Mesenchymal stem cell (in vitro differentiated cells and primary cell): ENCODE results near the gene KIAA0753.

Source experiments
- DNase-seq: peaks from one replicate; pipeline ENCODE4 v3.0.0-alpha.2; 2013
- H2AFZ ChIP-seq: one replicate; pipeline ENCODE4 v1.6.1; 2013; ENCODE audit warnings: low read depth, mild to moderate bottlenecking, control low read depth, inconsistent platforms, low read length, moderate library complexity
- H2AK5ac ChIP-seq: 2 replicates; pipeline ENCODE4 v1.6.1; 2013; ENCODE audit warnings: low read length, moderate library complexity, mild to moderate bottlenecking, inconsistent platforms; ENCODE audit not compliant: severe bottlenecking
- H2BK120ac ChIP-seq: one replicate; pipeline ENCODE4 v1.6.1; 2013; ENCODE audit warnings: low read depth, mild to moderate bottlenecking, inconsistent platforms, low read length, moderate library complexity
- H2BK12ac ChIP-seq, 2 experiments: one replicate each; pipeline ENCODE4 v1.6.1; 2013; ENCODE audit warnings: inconsistent platforms in 2 of 2, low read length in 2 of 2, mild to moderate bottlenecking in 2 of 2, moderate library complexity in 2 of 2, control low read depth in 1 of 2
- H2BK15ac ChIP-seq: one replicate; pipeline ENCODE4 v1.6.1; 2013; ENCODE audit warnings: mild to moderate bottlenecking, low read depth, inconsistent platforms; ENCODE audit not compliant: poor library complexity, severe bottlenecking
- H2BK5ac ChIP-seq: 2 replicates; pipeline ENCODE4 v1.6.1; 2013; ENCODE audit warnings: low read depth, mild to moderate bottlenecking, low read length, control low read depth, inconsistent platforms; ENCODE audit not compliant: poor library complexity, severe bottlenecking
- H3K14ac ChIP-seq, 2 experiments: one replicate each; pipeline ENCODE4 v1.6.1; 2013; ENCODE audit warnings: inconsistent platforms in 2 of 2, low read length in 2 of 2, control low read depth in 1 of 2, mild to moderate bottlenecking in 1 of 2, moderate library complexity in 1 of 2
- H3K18ac ChIP-seq, 2 experiments: one replicate each; pipeline ENCODE4 v1.6.1; 2013; ENCODE audit warnings: inconsistent platforms in 2 of 2, low read length in 2 of 2, control low read depth in 1 of 2, low read depth in 1 of 2, mild to moderate bottlenecking in 1 of 2
- H3K23ac ChIP-seq, 2 experiments: one replicate each; pipeline ENCODE4 v1.6.1; 2013; ENCODE audit warnings: inconsistent platforms in 2 of 2, low read length in 2 of 2, mild to moderate bottlenecking in 2 of 2, moderate library complexity in 2 of 2, control low read depth in 1 of 2
- H3K27ac ChIP-seq: 2 replicates; pipeline ENCODE4 v1.5.1; 2013; ENCODE audit warnings: mild to moderate bottlenecking, moderate library complexity, low read length, control low read depth, inconsistent platforms; ENCODE audit not compliant: poor library complexity, severe bottlenecking
- H3K27me3 ChIP-seq, 2 experiments: 2 replicates each; pipeline versions ENCODE4 v1.6.1 to v1.7.0; 2013; ENCODE audit warnings: low read length in 2 of 2, mild to moderate bottlenecking in 2 of 2, moderate library complexity in 2 of 2, control low read depth in 1 of 2, inconsistent platforms in 1 of 2; ENCODE audit not compliant: control insufficient read depth in 1 of 2, insufficient read depth in 1 of 2
- H3K36me3 ChIP-seq, 2 experiments: 2 replicates each; pipeline versions ENCODE4 v1.6.1 to v1.7.0; 2013; ENCODE audit warnings: low read length in 2 of 2, control low read depth in 1 of 2, inconsistent platforms in 1 of 2, low read depth in 1 of 2, mild to moderate bottlenecking in 1 of 2; ENCODE audit not compliant: insufficient read depth in 2 of 2, control insufficient read depth in 1 of 2
- H3K4ac ChIP-seq, 2 experiments: one replicate each; pipeline ENCODE4 v1.6.1; 2013; ENCODE audit warnings: inconsistent platforms in 2 of 2, low read length in 2 of 2, mild to moderate bottlenecking in 2 of 2, moderate library complexity in 2 of 2, control low read depth in 1 of 2, low read depth in 1 of 2
- H3K4me1 ChIP-seq: 2 replicates; pipeline ENCODE4 v1.6.1; 2013; ENCODE audit warnings: low read depth, low read length, control low read depth; ENCODE audit not compliant: control insufficient read depth, insufficient read depth
- H3K4me2 ChIP-seq: 2 replicates; pipeline ENCODE4 v1.6.1; 2013; ENCODE audit warnings: low read length, mild to moderate bottlenecking, inconsistent platforms; ENCODE audit not compliant: poor library complexity, severe bottlenecking
- H3K4me3 ChIP-seq, 2 experiments: 2 replicates each; pipeline versions ENCODE4 v1.5.1 to v1.7.0; 2013; ENCODE audit warnings: low read length in 2 of 2, mild to moderate bottlenecking in 2 of 2, control low read depth in 1 of 2, low read depth in 1 of 2; ENCODE audit not compliant: insufficient read depth in 1 of 2
- H3K79me1 ChIP-seq: replicated peaks from 2 replicates; pipeline ENCODE4 v1.6.1; 2013; ENCODE audit warnings: mild to moderate bottlenecking, control low read depth, low read length, inconsistent platforms; ENCODE audit not compliant: poor library complexity, severe bottlenecking
- H3K9ac ChIP-seq: 2 replicates; pipeline ENCODE4 v1.7.0; 2013; ENCODE audit warnings: mild to moderate bottlenecking, low read length, moderate library complexity
- H3K9me3 ChIP-seq: 2 replicates; pipeline ENCODE4 v1.7.0; 2013; ENCODE audit warnings: mild to moderate bottlenecking, low read length; ENCODE audit not compliant: control insufficient read depth
- H4K8ac ChIP-seq: one replicate; pipeline ENCODE4 v1.6.1; 2013; ENCODE audit warnings: inconsistent platforms, mild to moderate bottlenecking, low read length, moderate library complexity
- H4K91ac ChIP-seq: one replicate; pipeline ENCODE4 v1.6.1; 2013; ENCODE audit warnings: mild to moderate bottlenecking, low read length, inconsistent platforms
- WGBS: methylation state at CpG from one replicate; pipeline ENCODE4 v1.1.7; 2013; ENCODE audit warnings: mixed read lengths; 5-methylcytosine and 5-hydroxymethylcytosine counted together

The KIAA0753 gene

GRCh38 chr17:6559753-6560215, 80.7 kb downstream of the KIAA0753 start:
- no peak overlapping the region for H3K4ac ChIP-seq
- no peak overlapping the region for H2BK5ac ChIP-seq
- peaks cover 18% of the 10 kb centered on the region for H3K4me1 ChIP-seq
- no peak overlapping the region for H3K14ac ChIP-seq
- DNase-seq = no peak
- no peak overlapping the region for H2BK12ac ChIP-seq
- no peaks in the 10 kb centered on the region for H3K9me3 ChIP-seq
- H3K18ac ChIP-seq = no peak overlapping the region
- peaks cover 17 to 45% of the 10 kb centered on the region in 2 experiments for H3K27me3 ChIP-seq
- no peak overlapping the region for H2BK120ac ChIP-seq
- H3K79me1 ChIP-seq = no peaks in the 10 kb centered on the region
- H3K9ac ChIP-seq = no peak overlapping the region
- 90% methylated on average over 5 of the region's 5 CpGs for WGBS
- H3K36me3 ChIP-seq = no peaks in the 10 kb centered on the region
- H2BK15ac ChIP-seq = no peak overlapping the region
- no peak overlapping the region for H3K4me3 ChIP-seq
- H4K8ac ChIP-seq = no peak overlapping the region
- no peak overlapping the region for H2AK5ac ChIP-seq
- no peak overlapping the region for H3K23ac ChIP-seq
- no peak overlapping the region for H3K4me2 ChIP-seq
- no peak overlapping the region for H3K27ac ChIP-seq
- H4K91ac ChIP-seq = no peak overlapping the region
- no peak overlapping the region for H2AFZ ChIP-seq

GRCh38 chr17:6558932-6559752, 81.4 kb downstream of the KIAA0753 start:
- Histone ChIP-seq H3K18ac (no peak overlapping the region), H4K91ac (no peak overlapping the region), H3K27ac (no peak overlapping the region), H3K4me3 (no peak overlapping the region), H3K4ac (no peak overlapping the region), H3K14ac (no peak overlapping the region), H3K4me2 (no peak overlapping the region), H2AFZ (no peak overlapping the region), H2BK15ac (no peak overlapping the region), H2BK5ac (no peak overlapping the region), H4K8ac (no peak overlapping the region), H2AK5ac (no peak overlapping the region), H3K27me3 (peaks cover 24 to 51% of the 10 kb centered on the region in 2 experiments), H3K79me1 (no peaks in the 10 kb centered on the region), H2BK12ac (no peak overlapping the region), H2BK120ac (no peak overlapping the region), H3K9me3 (no peaks in the 10 kb centered on the region), H3K4me1 (peaks cover 19% of the 10 kb centered on the region), H3K9ac (no peak overlapping the region), H3K23ac (no peak overlapping the region), H3K36me3 (no peaks in the 10 kb centered on the region)
- WGBS = 81% methylated on average over 11 of the region's 11 CpGs
- no peak for DNase-seq

- H3K4me2 ChIP-seq = no peak overlapping the region
- no peak overlapping the region for H4K8ac ChIP-seq
- H2BK120ac ChIP-seq = no peak overlapping the region
- H3K27ac ChIP-seq = no peak overlapping the region
- no peak for DNase-seq
- no peak overlapping the region for H2BK15ac ChIP-seq
- H3K4me3 ChIP-seq = no peak overlapping the region
- H3K23ac ChIP-seq = no peak overlapping the region
- WGBS = 98% methylated on average over 5 of the region's 6 CpGs
- H3K18ac ChIP-seq = no peak overlapping the region
- peaks cover 19% of the 10 kb centered on the region for H3K4me1 ChIP-seq
- H3K36me3 ChIP-seq = no peaks in the 10 kb centered on the region
- H3K27me3 ChIP-seq = peaks cover 33 to 60% of the 10 kb centered on the region in 2 experiments
- no peaks in the 10 kb centered on the region for H3K79me1 ChIP-seq
- peak overlapping the region; percentile 47 for H4K91ac ChIP-seq
- no peak overlapping the region for H3K14ac ChIP-seq
- H3K9me3 ChIP-seq = no peaks in the 10 kb centered on the region
- H2BK5ac ChIP-seq = no peak overlapping the region
- H2BK12ac ChIP-seq = no peak overlapping the region
- no peak overlapping the region for H2AK5ac ChIP-seq
- H2AFZ ChIP-seq = no peak overlapping the region
- H3K4ac ChIP-seq = no peak overlapping the region
- H3K9ac ChIP-seq = no peak overlapping the region
Measured at GRCh38 chr17:6558276-6558675, 82.2 kb downstream of the KIAA0753 start.

GRCh38 chr17:6557040-6557438, 83.5 kb downstream of the KIAA0753 start:
- no peak overlapping the region for H2BK15ac ChIP-seq
- H3K36me3 ChIP-seq = no peaks in the 10 kb centered on the region
- no peak overlapping the region for H3K27ac ChIP-seq
- H3K9ac ChIP-seq = no peak overlapping the region
- no peak for DNase-seq
- peaks cover 37 to 64% of the 10 kb centered on the region in 2 experiments for H3K27me3 ChIP-seq
- peaks cover 19% of the 10 kb centered on the region for H3K4me1 ChIP-seq
- H3K4me2 ChIP-seq = peak overlapping the region; percentile 87
- no peak overlapping the region for H2BK5ac ChIP-seq
- H3K4ac ChIP-seq = no peak overlapping the region
- H2BK12ac ChIP-seq = no peak overlapping the region
- H2BK120ac ChIP-seq = no peak overlapping the region
- 31% methylated on average over 9 of the region's 9 CpGs for WGBS
- H2AFZ ChIP-seq = no peak overlapping the region
- H2AK5ac ChIP-seq = no peak overlapping the region
- H3K4me3 ChIP-seq = peak overlapping the region in 1 of 2 experiments; percentile 37
- no peak overlapping the region for H3K23ac ChIP-seq
- no peak overlapping the region for H3K18ac ChIP-seq
- H3K9me3 ChIP-seq = no peaks in the 10 kb centered on the region
- no peak overlapping the region for H3K14ac ChIP-seq
- H3K79me1 ChIP-seq = no peaks in the 10 kb centered on the region
- H4K91ac ChIP-seq = no peak overlapping the region
- no peak overlapping the region for H4K8ac ChIP-seq
